Lower leg skin (tissue), 3 donors: ENCODE measurements around the gene MS4A5.

Experiments
- CTCF ChIP-seq, 3 donors: fragments of 450-650 bp; IDR thresholded peaks; one replicate each; pipeline ENCODE4 v1.5.1; 2016; ENCODE audit warnings: antibody characterized with exemption in 3 of 3, mild to moderate bottlenecking in 3 of 3, moderate library complexity in 2 of 3
- POLR2A ChIP-seq, 2 donors: fragments of 450-650 bp; IDR thresholded peaks; one replicate each; pipeline ENCODE4 v1.6.1; 2016 to 2017; ENCODE audit warnings: antibody characterized with exemption in 2 of 2, mild to moderate bottlenecking in 1 of 2, moderate library complexity in 1 of 2

- TF ChIP-seq CTCF (IDR thresholded peaks at IDR 0.05) = no peak
- no peak for TF ChIP-seq POLR2A (IDR thresholded peaks at IDR 0.05)
Observed at GRCh38 chr11:60394666-60395380, 34.5 kb upstream of the MS4A5 start.
